Measurements from ENCODE around the gene FBXO42. TPM values are rescaled to one million over a fixed set of nuclear protein-coding genes. Genes with fewer than 3 reads are reported as not detected.
A peak's percentile ranks its signal among the peaks of the same experiment; 100 is the strongest.

The FBXO42 gene
- total and polyA plus RNA-seq, 2 of the 13 experiments (the other 11 are each of a cell fraction or from before 2014, with no cell fraction given): 7.6 to 17.5 TPM

DNA sequence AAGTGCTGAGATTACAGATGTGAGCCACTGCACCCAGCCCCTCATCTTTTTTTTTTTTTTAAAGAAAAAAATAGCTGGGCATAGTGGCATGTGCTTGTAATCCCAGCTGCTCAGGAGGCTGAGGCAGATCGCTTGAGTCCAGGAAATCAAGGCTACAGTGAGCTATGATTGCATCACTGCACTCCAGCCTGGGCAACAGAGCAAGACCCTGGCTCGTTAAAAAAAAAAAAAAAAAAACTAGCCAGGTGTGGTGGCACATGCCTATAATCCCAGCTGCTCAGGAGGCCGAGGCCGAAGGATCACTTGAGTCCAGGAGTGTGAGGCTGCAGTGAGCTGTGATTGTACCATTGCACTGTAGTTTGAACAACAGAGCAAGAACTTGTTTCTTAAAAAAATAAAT, 28.6 kb upstream of the FBXO42 start:
- BruUV-seq (replicated peaks): no TSS peak
- Histone ChIP-seq H4K20me1 (ENCODE audit: insufficient read depth, low read length) (peaks cover 35% of the 10 kb centered on the region), H3K36me3 (replicated peaks in 1 of 2; ENCODE audit: control insufficient read depth in 1 of 2, insufficient read depth in 2 of 2, low read length in 2 of 2) (peaks cover 0 to 7% of the 10 kb centered on the region in 2 experiments; a peak in 2 of 5 replicates), H3K9ac (ENCODE audit: insufficient read depth, low read depth, low read length) (no peak overlapping the region), H3K79me2 (ENCODE audit: insufficient read depth, low read length) (peaks cover 90% of the 10 kb centered on the region), H3K4me2 (ENCODE audit: low read depth, low read length) (no peak overlapping the region), H2AFZ (ENCODE audit: low read length) (no peak overlapping the region), H3K27ac (ENCODE audit: extremely low read length, insufficient read depth, low read length) (no peak overlapping the region), H3K4me3 (replicated peaks in 1 of 3; ENCODE audit: insufficient read depth in 1 of 3, low read depth in 2 of 3, low read length in 3 of 3) (no peak overlapping the region), H3K9me3 (ENCODE audit: low read length) (no peaks in the 10 kb centered on the region), H3K27me3 (ENCODE audit: control insufficient read depth in 1 of 2, insufficient read depth in 2 of 2, low read length in 2 of 2) (no peaks in the 10 kb centered on the region), H3K4me1 (ENCODE audit: insufficient read depth, low read length) (peaks cover 39% of the 10 kb centered on the region)
- FAIRE-seq (no peak), DNase-seq (ENCODE audit: low spot score) (no peak), ATAC-seq (no peak)
- 83% methylated on average over 4 of the region's 4 CpGs for WGBS (ENCODE audit: low lambda C conversion rate)
- ChIA-PET POLR2A (interaction anchor here (0.9 kb wide), 1 partner anchor 133 kb away, joined by 3 read pairs; the partner anchor contains the start of gene RNU1-1), CTCF (ENCODE audit: low intra/inter-chr PET ratio, low total read pairs) (no interaction called here)
- intact Hi-C loops (cut with micrococcal nuclease; ENCODE audit: unreplicated experiment): no loop called here
- in situ Hi-C loops (cut with HindIII; ENCODE audit: extremely low pct_ligation_motif_present, low pct_unique_long_range_greater_than_20kb): no loop called here
- TF ChIP-seq, protein P1, sequence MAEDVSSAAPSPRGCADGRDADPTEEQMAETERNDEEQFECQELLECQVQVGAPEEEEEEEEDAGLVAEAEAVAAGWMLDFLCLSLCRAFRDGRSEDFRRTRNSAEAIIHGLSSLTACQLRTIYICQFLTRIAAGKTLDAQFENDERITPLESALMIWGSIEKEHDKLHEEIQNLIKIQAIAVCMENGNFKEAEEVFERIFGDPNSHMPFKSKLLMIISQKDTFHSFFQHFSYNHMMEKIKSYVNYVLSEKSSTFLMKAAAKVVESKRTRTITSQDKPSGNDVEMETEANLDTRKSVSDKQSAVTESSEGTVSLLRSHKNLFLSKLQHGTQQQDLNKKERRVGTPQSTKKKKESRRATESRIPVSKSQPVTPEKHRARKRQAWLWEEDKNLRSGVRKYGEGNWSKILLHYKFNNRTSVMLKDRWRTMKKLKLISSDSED (CRISPR knock-in tag; IDR thresholded peaks at IDR 0.05): no peak
- TF ChIP-seq ZNF441 (CRISPR knock-in tag; IDR thresholded peaks at IDR 0.05; ENCODE audit: borderline replicate concordance): no peak
- TF ChIP-seq SYNCRIP (IDR thresholded peaks at IDR 0.05; ENCODE audit: insufficient read depth, low read depth, low read length): no peak
- TF ChIP-seq ZNF121 (CRISPR knock-in tag; IDR thresholded peaks at IDR 0.05): peak; percentile 89

DNA sequence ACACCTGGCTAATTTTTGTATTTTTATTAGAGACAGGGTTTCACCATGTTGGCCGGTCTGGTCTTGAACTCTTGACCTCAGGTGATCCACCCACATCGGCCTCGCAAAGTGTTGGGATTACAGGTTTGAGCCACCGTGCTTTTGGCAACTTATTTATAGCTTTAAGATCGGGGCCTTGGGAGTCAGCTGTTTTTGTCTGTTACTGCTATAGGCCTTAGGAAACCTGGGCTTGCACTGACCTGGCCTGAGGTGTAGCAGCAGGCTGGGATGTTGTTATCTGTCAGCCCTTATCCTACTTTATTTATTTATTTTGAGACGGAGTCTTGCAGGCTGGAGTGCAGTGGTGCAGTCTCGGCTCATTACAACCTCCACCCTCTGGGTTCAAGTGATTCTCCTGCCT, 26.2 kb upstream of the FBXO42 start:
- H4K20me1 ChIP-seq (ENCODE audit: insufficient read depth, low read length): peaks cover 34% of the 10 kb centered on the region

More for the DNA sequence above, 26.2 kb upstream of the FBXO42 start:
- POLR2A ChIA-PET: no interaction called here
- in situ Hi-C loops (cut with HindIII; ENCODE audit: extremely low pct_ligation_motif_present, low pct_unique_long_range_greater_than_20kb) (no loop called here), intact Hi-C loops (cut with micrococcal nuclease; ENCODE audit: unreplicated experiment) (no loop called here)
- H3K27me3 ChIP-seq (ENCODE audit: control insufficient read depth in 1 of 2, insufficient read depth in 2 of 2, low read length in 2 of 2): no peaks in the 10 kb centered on the region
- no peak overlapping the region for H3K9ac ChIP-seq (ENCODE audit: insufficient read depth, low read depth, low read length)
- DNase-seq (ENCODE audit: low spot score) (no peak), ATAC-seq (no peak), FAIRE-seq (no peak)
- H3K4me3 ChIP-seq (replicated peaks in 1 of 3; ENCODE audit: insufficient read depth in 1 of 3, low read depth in 2 of 3, low read length in 3 of 3): no peak overlapping the region
- CTCF ChIA-PET (ENCODE audit: low intra/inter-chr PET ratio, low total read pairs): no interaction called here
- no peak overlapping the region for H2AFZ ChIP-seq (ENCODE audit: low read length)
- TF ChIP-seq MIER3 (CRISPR knock-in tag; IDR thresholded peaks at IDR 0.05; ENCODE audit: borderline replicate concordance) (no peak), ZSCAN29 (CRISPR knock-in tag; conservative IDR thresholded peaks at IDR 0.05) (no peak), NR0B2 (CRISPR knock-in tag; IDR thresholded peaks at IDR 0.05) (no peak), BRD4 (CRISPR knock-in tag; IDR thresholded peaks at IDR 0.05) (no peak)
- TF ChIP-seq, protein P2, sequence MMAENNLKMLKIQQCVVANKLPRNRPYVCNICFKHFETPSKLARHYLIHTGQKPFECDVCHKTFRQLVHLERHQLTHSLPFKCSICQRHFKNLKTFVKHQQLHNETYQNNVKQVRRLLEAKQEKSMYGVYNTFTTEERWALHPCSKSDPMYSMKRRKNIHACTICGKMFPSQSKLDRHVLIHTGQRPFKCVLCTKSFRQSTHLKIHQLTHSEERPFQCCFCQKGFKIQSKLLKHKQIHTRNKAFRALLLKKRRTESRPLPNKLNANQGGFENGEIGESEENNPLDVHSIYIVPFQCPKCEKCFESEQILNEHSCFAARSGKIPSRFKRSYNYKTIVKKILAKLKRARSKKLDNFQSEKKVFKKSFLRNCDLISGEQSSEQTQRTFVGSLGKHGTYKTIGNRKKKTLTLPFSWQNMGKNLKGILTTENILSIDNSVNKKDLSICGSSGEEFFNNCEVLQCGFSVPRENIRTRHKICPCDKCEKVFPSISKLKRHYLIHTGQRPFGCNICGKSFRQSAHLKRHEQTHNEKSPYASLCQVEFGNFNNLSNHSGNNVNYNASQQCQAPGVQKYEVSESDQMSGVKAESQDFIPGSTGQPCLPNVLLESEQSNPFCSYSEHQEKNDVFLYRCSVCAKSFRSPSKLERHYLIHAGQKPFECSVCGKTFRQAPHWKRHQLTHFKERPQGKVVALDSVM (CRISPR knock-in tag; IDR thresholded peaks at IDR 0.05): 0 out of 2 replicates have a peak, but pooled peaks have one; percentile 24
- no TSS peak for BruUV-seq (replicated peaks)
- no peaks in the 10 kb centered on the region for H3K9me3 ChIP-seq (ENCODE audit: low read length)
- H3K36me3 ChIP-seq (replicated peaks in 1 of 2; ENCODE audit: control insufficient read depth in 1 of 2, insufficient read depth in 2 of 2, low read length in 2 of 2): no peaks in the 10 kb centered on the region; a peak in 1 of 5 replicates
- peaks cover 91% of the 10 kb centered on the region for H3K79me2 ChIP-seq (ENCODE audit: insufficient read depth, low read length)
- 86% methylated on average over 7 of the region's 7 CpGs for WGBS (ENCODE audit: low lambda C conversion rate)
- H3K4me1 ChIP-seq (ENCODE audit: insufficient read depth, low read length): peaks cover 44% of the 10 kb centered on the region
- H3K4me2 ChIP-seq (ENCODE audit: low read depth, low read length): no peak overlapping the region
- H3K27ac ChIP-seq (ENCODE audit: extremely low read length, insufficient read depth, low read length): no peak overlapping the region
